GM12878 (cell line): ENCODE data around the gene PSMA1. TPM values are rescaled to one million over a fixed set of nuclear protein-coding genes. Genes with fewer than 3 reads are reported as not detected.

Experiments
- BRCA1 ChIP-seq: IDR thresholded peaks from 2 replicates; pipeline ENCODE4 v1.6.1; 2011; ENCODE audit warnings: low read depth, low read length, improper control_type of control experiment
- CBX3 ChIP-seq: fragments of 200-600 bp; sonication (generic); IDR thresholded peaks from 2 replicates; pipeline ENCODE4 v1.6.1; 2016; ENCODE audit warnings: low read depth, borderline replicate concordance
- CHD1 ChIP-seq: IDR thresholded peaks from 2 replicates; pipeline ENCODE4 v1.6.1; 2012; ENCODE audit warnings: low read depth, low read length, improper control_type of control experiment
- CHD2 ChIP-seq: IDR thresholded peaks from 2 replicates; pipeline ENCODE4 v1.6.1; 2011; ENCODE audit warnings: low read depth, low read length, improper control_type of control experiment, borderline replicate concordance
- EGR1 ChIP-seq, 2 experiments: IDR thresholded peaks; 1 replicate in 1 of 2; 2 replicates in 1 of 2; pipeline ENCODE4 v1.6.1; 2011 to 2012; ENCODE audit warnings: low read depth in 2 of 2, low read length in 2 of 2, borderline replicate concordance in 1 of 2, mild to moderate bottlenecking in 1 of 2, moderate library complexity in 1 of 2
- EP300 ChIP-seq, 2 experiments: fragments of 150-350 bp in 1 of 2; IDR thresholded peaks; 2 replicates each; pipeline ENCODE4 v1.6.1; 2011 to 2012; ENCODE audit warnings: low read depth in 2 of 2, low read length in 2 of 2, borderline replicate concordance in 1 of 2, improper control_type of control experiment in 1 of 2, inconsistent platforms in 1 of 2; ENCODE audit not compliant: control insufficient read depth in 1 of 2
- ETV6 ChIP-seq, 2 experiments: fragments of 450-650 bp in 1 of 2; IDR thresholded peaks in 1 of 2; conservative IDR thresholded peaks in 1 of 2; 2 replicates each; pipeline ENCODE4 v1.6.1; 2014; ENCODE audit warnings: antibody characterized with exemption in 1 of 2, borderline replicate concordance in 1 of 2, low read depth in 1 of 2, mild to moderate bottlenecking in 1 of 2, moderate library complexity in 1 of 2
- GATAD2B ChIP-seq: fragments of 450-650 bp; conservative IDR thresholded peaks from 2 replicates; pipeline ENCODE4 v1.6.1; 2017; ENCODE audit warnings: low read depth, mild to moderate bottlenecking, moderate library complexity
- KDM1A ChIP-seq: fragments of 200-600 bp; sonication (generic); IDR thresholded peaks from 2 replicates; pipeline ENCODE4 v1.6.1; 2016; ENCODE audit warnings: borderline replicate concordance
- LARP7 ChIP-seq: fragments of 450-650 bp; IDR thresholded peaks from 2 replicates; pipeline ENCODE4 v1.6.1; 2017; ENCODE audit warnings: mild to moderate bottlenecking
- NFIC ChIP-seq: IDR thresholded peaks from 2 replicates; pipeline ENCODE4 v1.6.1; 2012; ENCODE audit warnings: low read depth, mild to moderate bottlenecking, inconsistent platforms, low read length, moderate library complexity
- NR2C1 ChIP-seq: fragments of 450-650 bp; IDR thresholded peaks from 2 replicates; pipeline ENCODE4 v1.6.1; 2017; ENCODE audit warnings: antibody characterized with exemption, mild to moderate bottlenecking, moderate library complexity
- PAX5 ChIP-seq: IDR thresholded peaks from 2 replicates; pipeline ENCODE4 v1.6.1; 2011; ENCODE audit warnings: low read depth, low read length, borderline replicate concordance
- POLR2A ChIP-seq: IDR thresholded peaks from 2 replicates; pipeline ENCODE4 v1.6.1; 2011; ENCODE audit warnings: low read depth, mild to moderate bottlenecking, low read length
- SIN3A ChIP-seq: IDR thresholded peaks from 2 replicates; pipeline ENCODE4 v1.6.1; 2012; ENCODE audit warnings: low read depth, low read length, improper control_type of control experiment
- SREBF1 ChIP-seq: IDR thresholded peaks from 2 replicates; pipeline ENCODE4 v1.6.1; 2012; ENCODE audit warnings: mild to moderate bottlenecking, low read length
- TCF3 ChIP-seq: IDR thresholded peaks from 2 replicates; pipeline ENCODE4 v1.6.1; 2012; ENCODE audit warnings: low read depth, mild to moderate bottlenecking, low read length, borderline replicate concordance; ENCODE audit not compliant: insufficient read depth
- ZNF207 ChIP-seq: fragments of 450-650 bp; IDR thresholded peaks from 2 replicates; pipeline ENCODE4 v1.6.1; 2014; ENCODE audit warnings: antibody characterized with exemption, mild to moderate bottlenecking, borderline replicate concordance
- polyA plus RNA-seq, 11 experiments: library from polyadenylated mRNA; depleted of rRNA in 4 of 11; unstranded in 6 of 11; stranded (reverse) in 5 of 11; fragments of >200 nt; fragmentation: Nextera tagmentation in 4 of 11; fragmentation: Illumina TruSeq in 1 of 11; extraction: Ambion mirVana in 4 of 11; extraction: Trizol in 1 of 11; gene quantifications; 1 replicate in 1 of 11; 2 replicates in 10 of 11; pipeline versions ENCODE4 v1.2.1 to v1.2.3, GENCODE V29; 2011 to 2016; ENCODE audit warnings: inconsistent platforms in 2 of 11, missing spikeins in 2 of 11, low read depth in 1 of 11
- total RNA-seq, 4 experiments: library from RNA; depleted of rRNA in 3 of 4; stranded (reverse); fragments of >200 nt in 3 of 4; fragmentation: Illumina TruSeq in 1 of 4; extraction: Trizol in 1 of 4; gene quantifications; 2 replicates each; pipeline versions ENCODE4 v1.2.1 to v1.2.3, GENCODE V29; 2013 to 2021
- TF ChIP-seq, protein P1 (sequence below): fragments of 450-650 bp; IDR thresholded peaks from 2 replicates; pipeline ENCODE4 v1.6.1; 2018; ENCODE audit warnings: borderline replicate concordance, mild to moderate bottlenecking; ENCODE audit not compliant: partially characterized antibody
- TF ChIP-seq, protein P2 (sequence below): fragments of 450-650 bp; IDR thresholded peaks from 2 replicates; pipeline ENCODE4 v1.6.1; 2017; ENCODE audit warnings: low read depth, mild to moderate bottlenecking, moderate library complexity
- TF ChIP-seq, protein P3 (sequence below): IDR thresholded peaks from 2 replicates; pipeline ENCODE4 v1.6.1; 2011; ENCODE audit warnings: low read depth, low read length, improper control_type of control experiment, borderline replicate concordance
- TF ChIP-seq, protein P4 (sequence below): IDR thresholded peaks from 2 replicates; pipeline ENCODE4 v1.6.1; 2011; ENCODE audit warnings: borderline replicate concordance, low read depth, mild to moderate bottlenecking, moderate library complexity, mixed read lengths, low read length; ENCODE audit not compliant: insufficient read depth; ENCODE audit errors: extremely low read length

PSMA1 gene
- total and polyA plus RNA-seq, 10 of the 15 experiments (the other 5 are each of a cell fraction or from before 2014, with no cell fraction given) = 185 to 678 (median 299) TPM

DNA sequence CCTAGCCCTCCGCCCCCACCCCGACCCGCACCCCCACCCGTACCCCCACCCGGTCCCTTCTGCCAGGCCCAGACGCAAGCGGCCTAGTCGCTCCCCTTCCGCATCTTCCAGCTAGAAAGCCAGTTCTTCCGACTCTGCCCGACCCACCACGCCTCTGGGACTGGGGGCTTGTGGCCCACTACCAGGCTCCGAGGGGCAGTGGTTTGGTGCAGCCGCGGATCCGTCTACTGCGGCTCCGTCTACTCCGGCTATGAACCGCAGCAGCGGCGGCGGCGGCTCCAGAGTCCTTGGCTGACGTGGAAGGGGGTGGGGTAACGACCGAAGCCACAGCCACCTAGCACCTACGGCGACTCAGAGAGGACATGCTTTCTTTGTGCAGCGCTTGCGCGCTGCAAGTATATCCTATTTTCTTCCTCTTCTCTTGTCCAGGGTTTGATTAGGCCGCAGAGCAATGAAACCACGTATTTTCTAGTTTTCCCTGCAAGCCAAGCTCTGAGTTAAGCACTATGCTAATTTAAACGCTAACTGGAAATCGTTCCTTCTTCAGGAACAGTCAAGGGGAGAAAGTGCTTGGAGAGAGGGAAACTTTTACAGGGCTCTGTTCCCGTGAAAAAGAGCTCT, 20.5 kb downstream of the PSMA1 start, which contains the start of gene COPB1 (continued):
- no peak for TF ChIP-seq SREBF1
- TF ChIP-seq PAX5 = peak; percentile 56; the same call in 1 of the 2 replicates
- TF ChIP-seq ETV6 (conservative IDR thresholded peaks at IDR 0.05 in 1 of 2, IDR thresholded peaks at IDR 0.05 in 1 of 2; ENCODE audit: borderline replicate concordance in 1 of 2, low read depth in 1 of 2) = no peak
- TF ChIP-seq, protein P1, sequence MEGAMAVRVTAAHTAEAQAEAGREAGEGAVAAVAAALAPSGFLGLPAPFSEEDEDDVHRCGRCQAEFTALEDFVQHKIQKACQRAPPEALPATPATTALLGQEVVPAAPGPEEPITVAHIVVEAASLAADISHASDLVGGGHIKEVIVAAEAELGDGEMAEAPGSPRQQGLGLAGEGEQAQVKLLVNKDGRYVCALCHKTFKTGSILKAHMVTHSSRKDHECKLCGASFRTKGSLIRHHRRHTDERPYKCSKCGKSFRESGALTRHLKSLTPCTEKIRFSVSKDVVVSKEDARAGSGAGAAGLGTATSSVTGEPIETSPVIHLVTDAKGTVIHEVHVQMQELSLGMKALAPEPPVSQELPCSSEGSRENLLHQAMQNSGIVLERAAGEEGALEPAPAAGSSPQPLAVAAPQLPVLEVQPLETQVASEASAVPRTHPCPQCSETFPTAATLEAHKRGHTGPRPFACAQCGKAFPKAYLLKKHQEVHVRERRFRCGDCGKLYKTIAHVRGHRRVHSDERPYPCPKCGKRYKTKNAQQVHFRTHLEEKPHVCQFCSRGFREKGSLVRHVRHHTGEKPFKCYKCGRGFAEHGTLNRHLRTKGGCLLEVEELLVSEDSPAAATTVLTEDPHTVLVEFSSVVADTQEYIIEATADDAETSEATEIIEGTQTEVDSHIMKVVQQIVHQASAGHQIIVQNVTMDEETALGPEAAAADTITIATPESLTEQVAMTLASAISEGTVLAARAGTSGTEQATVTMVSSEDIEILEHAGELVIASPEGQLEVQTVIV = no peak
- no peak for TF ChIP-seq BRCA1
- peak; percentile 75; the same call in 1 of the 2 replicates for TF ChIP-seq CHD2
- peak; percentile 75; the same call in 1 of the 2 replicates for TF ChIP-seq LARP7
- no peak for TF ChIP-seq GATAD2B
- TF ChIP-seq POLR2A = peak; percentile 99
- TF ChIP-seq KDM1A = no peak
- TF ChIP-seq NFIC = no peak
- TF ChIP-seq, protein P2, sequence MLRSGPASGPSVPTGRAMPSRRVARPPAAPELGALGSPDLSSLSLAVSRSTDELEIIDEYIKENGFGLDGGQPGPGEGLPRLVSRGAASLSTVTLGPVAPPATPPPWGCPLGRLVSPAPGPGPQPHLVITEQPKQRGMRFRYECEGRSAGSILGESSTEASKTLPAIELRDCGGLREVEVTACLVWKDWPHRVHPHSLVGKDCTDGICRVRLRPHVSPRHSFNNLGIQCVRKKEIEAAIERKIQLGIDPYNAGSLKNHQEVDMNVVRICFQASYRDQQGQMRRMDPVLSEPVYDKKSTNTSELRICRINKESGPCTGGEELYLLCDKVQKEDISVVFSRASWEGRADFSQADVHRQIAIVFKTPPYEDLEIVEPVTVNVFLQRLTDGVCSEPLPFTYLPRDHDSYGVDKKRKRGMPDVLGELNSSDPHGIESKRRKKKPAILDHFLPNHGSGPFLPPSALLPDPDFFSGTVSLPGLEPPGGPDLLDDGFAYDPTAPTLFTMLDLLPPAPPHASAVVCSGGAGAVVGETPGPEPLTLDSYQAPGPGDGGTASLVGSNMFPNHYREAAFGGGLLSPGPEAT = peak; percentile 78
- TF ChIP-seq, protein P3, sequence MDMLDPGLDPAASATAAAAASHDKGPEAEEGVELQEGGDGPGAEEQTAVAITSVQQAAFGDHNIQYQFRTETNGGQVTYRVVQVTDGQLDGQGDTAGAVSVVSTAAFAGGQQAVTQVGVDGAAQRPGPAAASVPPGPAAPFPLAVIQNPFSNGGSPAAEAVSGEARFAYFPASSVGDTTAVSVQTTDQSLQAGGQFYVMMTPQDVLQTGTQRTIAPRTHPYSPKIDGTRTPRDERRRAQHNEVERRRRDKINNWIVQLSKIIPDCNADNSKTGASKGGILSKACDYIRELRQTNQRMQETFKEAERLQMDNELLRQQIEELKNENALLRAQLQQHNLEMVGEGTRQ = no peak
- TF ChIP-seq, protein P4, sequence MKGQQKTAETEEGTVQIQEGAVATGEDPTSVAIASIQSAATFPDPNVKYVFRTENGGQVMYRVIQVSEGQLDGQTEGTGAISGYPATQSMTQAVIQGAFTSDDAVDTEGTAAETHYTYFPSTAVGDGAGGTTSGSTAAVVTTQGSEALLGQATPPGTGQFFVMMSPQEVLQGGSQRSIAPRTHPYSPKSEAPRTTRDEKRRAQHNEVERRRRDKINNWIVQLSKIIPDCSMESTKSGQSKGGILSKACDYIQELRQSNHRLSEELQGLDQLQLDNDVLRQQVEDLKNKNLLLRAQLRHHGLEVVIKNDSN = no peak
- no peak for TF ChIP-seq EGR1 (IDR thresholded peaks at IDR 0.05; ENCODE audit: borderline replicate concordance in 1 of 2, low read depth in 2 of 2, low read length in 2 of 2)
- TF ChIP-seq ZNF207 = peak; percentile 48; the same call in 1 of the 2 replicates
- no peak for TF ChIP-seq TCF3
- TF ChIP-seq NR2C1 = 0 out of 2 replicates have a peak, but pooled peaks have one; percentile 19
- TF ChIP-seq SIN3A = peak; percentile 57; the same call in 1 of the 2 replicates
- no peak for TF ChIP-seq EP300 (IDR thresholded peaks at IDR 0.05; ENCODE audit: borderline replicate concordance in 1 of 2, control insufficient read depth in 1 of 2, low read depth in 2 of 2, low read length in 2 of 2)
- TF ChIP-seq CHD1 = no peak
- TF ChIP-seq CBX3 = no peak
